GM12878 (cell line): Measurements from ENCODE around the gene SLC2A2. TPM values are rescaled to one million over a fixed set of nuclear protein-coding genes. Genes with fewer than 3 reads are reported as not detected.

Experiments
- ATAC-seq: fragments of 200-7000 bp; cut with Tn5 transposase; 3 replicates; pipeline ENCODE4 v1.9.1; 2020; ENCODE audit warnings: mild to moderate bottlenecking, moderate library complexity
- BruUV-seq: library from RNA; stranded (reverse); fragments of 400-500 nt; replicated peaks from 2 replicates; lab custom pipeline; 2021; lab: Mats Ljungman, UMichigan
- CTCF ChIA-PET: fragments of 300-600 bp; sonication (Branson Sonifier 250); formaldehyde crosslinking; extraction: SDS; loops from one replicate; lab custom pipeline; 2021; ENCODE audit warnings: inconsistent platforms; lab: Yijun Ruan, JAX
- POLR2A ChIA-PET: fragments of 350-600 bp; formaldehyde crosslinking; extraction: SDS; loops from one replicate; lab custom pipeline; 2021; ENCODE audit warnings: inconsistent platforms; lab: Charles Lee
- RAD21 ChIA-PET: fragments of 300-600 bp; sonication (Branson Sonifier 250); formaldehyde crosslinking; loops from one replicate; lab custom pipeline; 2023; ENCODE audit warnings: antibody characterized with exemption; ENCODE audit not compliant: unreplicated experiment; lab: Charles Lee
- SMC1A ChIA-PET: fragments of 300-600 bp; sonication (Branson Sonifier 250); formaldehyde crosslinking; loops from one replicate; lab custom pipeline; 2023; ENCODE audit not compliant: unreplicated experiment, uncharacterized antibody; lab: Charles Lee
- DNase-seq: peaks from one replicate; pipeline ENCODE4 v3.0.0-alpha.2; 2011; ENCODE audit warnings: low read depth, low spot score
- FAIRE-seq: peaks from 3 replicates; lab custom pipeline; 2011; peaks lifted over from hg19 to GRCh38; lab: Jason Lieb, UNC
- H2AFZ ChIP-seq: 2 replicates; pipeline ENCODE4 v1.6.0; 2011; ENCODE audit warnings: low read depth, low read length, control low read depth; ENCODE audit not compliant: control insufficient read depth
- H3K27ac ChIP-seq: 2 replicates; pipeline ENCODE4 v1.5.1; 2011; ENCODE audit warnings: control low read depth; ENCODE audit not compliant: control insufficient read depth, insufficient read depth
- H3K27me3 ChIP-seq, 2 experiments: replicated peaks in 1 of 2; 2 replicates each; pipeline versions ENCODE4 v1.6.0 to v1.6.1; 2011; ENCODE audit warnings: low read length in 1 of 2; ENCODE audit not compliant: control insufficient read depth in 2 of 2, insufficient read depth in 2 of 2
- H3K36me3 ChIP-seq, 2 experiments: 2 replicates each; pipeline ENCODE4 v1.5.1; 2011; ENCODE audit warnings: low read length in 1 of 2; ENCODE audit not compliant: control insufficient read depth in 2 of 2, insufficient read depth in 2 of 2
- H3K4me1 ChIP-seq: 2 replicates; pipeline ENCODE4 v1.6.1; 2011; ENCODE audit warnings: mild to moderate bottlenecking, low read length, moderate library complexity, mixed read lengths; ENCODE audit not compliant: control insufficient read depth, insufficient read depth
- H3K4me2 ChIP-seq: 2 replicates; pipeline ENCODE4 v1.6.0; 2011; ENCODE audit warnings: control low read depth; ENCODE audit not compliant: control insufficient read depth, insufficient read depth
- H3K4me3 ChIP-seq: fragments of 200-600 bp; sonication (generic); 2 replicates; pipeline ENCODE4 v1.5.1; 2016
- H3K79me2 ChIP-seq: 2 replicates; pipeline ENCODE4 v1.6.0; 2011; ENCODE audit warnings: low read length; ENCODE audit not compliant: control insufficient read depth, insufficient read depth
- H3K9ac ChIP-seq: 2 replicates; pipeline ENCODE4 v1.8.0; 2011; ENCODE audit warnings: low read length, control low read depth, mixed read lengths; ENCODE audit not compliant: control insufficient read depth, insufficient read depth
- H3K9me3 ChIP-seq: replicated peaks from 3 replicates; pipeline ENCODE4 v1.5.1; 2011; ENCODE audit warnings: mild to moderate bottlenecking, low read length; ENCODE audit not compliant: control insufficient read depth, insufficient read depth
- H4K20me1 ChIP-seq: 2 replicates; pipeline ENCODE4 v1.6.0; 2011; ENCODE audit not compliant: control insufficient read depth, insufficient read depth
- BMI1 ChIP-seq: fragments of 450-650 bp; IDR thresholded peaks from 2 replicates; pipeline ENCODE4 v1.6.1; 2016; ENCODE audit warnings: mild to moderate bottlenecking, moderate library complexity, borderline replicate concordance
- REST ChIP-seq: IDR thresholded peaks from 2 replicates; pipeline ENCODE4 v1.6.1; 2012; ENCODE audit warnings: mild to moderate bottlenecking, low read depth, low read length
- WGBS: methylation state at CpG from one replicate; pipeline ENCODE4 v1.1.6; 2016; ENCODE audit warnings: low lambda C conversion rate; ENCODE audit not compliant: insufficient replicate concordance, insufficient coverage; ENCODE audit errors: missing lambda C conversion rate; 5-methylcytosine and 5-hydroxymethylcytosine counted together
- in situ Hi-C: fragments of 300-500 bp; cut with MboI; formaldehyde crosslinking; loops from 9 replicates; pipeline ENCODE4 v1.14.3; 2018; ENCODE audit warnings: mixed read lengths
- intact Hi-C: fragments of 100-400 bp; cut with micrococcal nuclease; formaldehyde crosslinking; loops from one replicate; pipeline ENCODE4 v1.14.2; 2022; ENCODE audit not compliant: unreplicated experiment
- polyA plus RNA-seq, 11 experiments: library from polyadenylated mRNA; depleted of rRNA in 4 of 11; unstranded in 6 of 11; stranded (reverse) in 5 of 11; fragments of >200 nt; fragmentation: Nextera tagmentation in 4 of 11; fragmentation: Illumina TruSeq in 1 of 11; extraction: Ambion mirVana in 4 of 11; extraction: Trizol in 1 of 11; gene quantifications; 1 replicate in 1 of 11; 2 replicates in 10 of 11; pipeline versions ENCODE4 v1.2.1 to v1.2.3, GENCODE V29; 2011 to 2016; ENCODE audit warnings: inconsistent platforms in 2 of 11, missing spikeins in 2 of 11, low read depth in 1 of 11
- total RNA-seq, 4 experiments: library from RNA; depleted of rRNA in 3 of 4; stranded (reverse); fragments of >200 nt in 3 of 4; fragmentation: Illumina TruSeq in 1 of 4; extraction: Trizol in 1 of 4; gene quantifications; 2 replicates each; pipeline versions ENCODE4 v1.2.1 to v1.2.3, GENCODE V29; 2013 to 2021
- TF ChIP-seq, protein P1 (sequence below): IDR thresholded peaks from 2 replicates; pipeline ENCODE4 v1.6.1; 2011; ENCODE audit warnings: low read depth, low read length, improper control_type of control experiment, borderline replicate concordance

The SLC2A2 gene
- total and polyA plus RNA-seq, 10 of the 15 experiments (the other 5 are each of a cell fraction or from before 2014, with no cell fraction given), result 0.04 to 0.10 (median 0.04) TPM; not detected in 7

DNA sequence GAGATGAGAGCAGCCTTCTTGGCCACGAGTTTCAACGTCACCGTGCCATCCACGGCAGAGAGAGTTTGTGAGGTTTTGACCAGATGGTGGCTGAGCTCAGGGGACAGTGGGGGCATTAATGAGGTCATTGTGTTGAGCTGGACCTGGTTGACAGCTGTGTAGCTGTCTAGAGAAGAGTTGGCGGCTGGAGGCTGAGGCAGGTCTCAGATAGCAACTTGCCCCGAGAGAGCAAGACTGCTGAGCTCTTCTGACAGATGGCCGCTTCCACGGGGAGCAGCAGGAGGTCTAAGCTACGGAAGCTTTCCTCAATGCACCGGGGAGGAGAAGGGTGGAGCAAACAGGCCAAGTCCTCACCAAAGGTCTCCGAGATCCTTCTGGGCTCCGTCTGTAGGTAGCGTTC lies 73.3 kb downstream of the SLC2A2 start (continued):
- TF ChIP-seq, protein P1, sequence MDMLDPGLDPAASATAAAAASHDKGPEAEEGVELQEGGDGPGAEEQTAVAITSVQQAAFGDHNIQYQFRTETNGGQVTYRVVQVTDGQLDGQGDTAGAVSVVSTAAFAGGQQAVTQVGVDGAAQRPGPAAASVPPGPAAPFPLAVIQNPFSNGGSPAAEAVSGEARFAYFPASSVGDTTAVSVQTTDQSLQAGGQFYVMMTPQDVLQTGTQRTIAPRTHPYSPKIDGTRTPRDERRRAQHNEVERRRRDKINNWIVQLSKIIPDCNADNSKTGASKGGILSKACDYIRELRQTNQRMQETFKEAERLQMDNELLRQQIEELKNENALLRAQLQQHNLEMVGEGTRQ, result no peak

- in situ Hi-C loops (no loop called here), intact Hi-C loops (no loop called here)
- no peak overlapping the region for H2AFZ ChIP-seq
- no peak overlapping the region for H3K27ac ChIP-seq
- RAD21 ChIA-PET, result no interaction called here
- no peak for FAIRE-seq
- TF ChIP-seq BMI1, result no peak
- no peak for TF ChIP-seq REST
- no peaks in the 10 kb centered on the region for H3K9me3 ChIP-seq
- no TSS peak for BruUV-seq
- no peaks in the 10 kb centered on the region for H3K79me2 ChIP-seq
- POLR2A ChIA-PET, result no interaction called here
- H3K4me3 ChIP-seq, result no peak overlapping the region
- no peak for DNase-seq
- SMC1A ChIA-PET, result no interaction called here
- CTCF ChIA-PET, result interaction anchor here (1.0 kb wide), 1 partner anchor 12 kb away, joined by 4 read pairs; no protein-coding TSS in a partner anchor
- ATAC-seq, result no peak
- H3K4me1 ChIP-seq, result no peaks in the 10 kb centered on the region
- H3K36me3 ChIP-seq, result no peaks in the 10 kb centered on the region
- no peaks in the 10 kb centered on the region for H3K27me3 ChIP-seq
- 44% methylated on average over 2 of the region's 2 CpGs for WGBS
- no peaks in the 10 kb centered on the region for H4K20me1 ChIP-seq
- H3K9ac ChIP-seq, result no peak overlapping the region
- no peak overlapping the region for H3K4me2 ChIP-seq
Observed at GRCh38 chr3:170949211-170949610, 77.3 kb downstream of the SLC2A2 start.
